ENCODE measurements around the gene PLCH2.

PLCH2 gene

DNA sequence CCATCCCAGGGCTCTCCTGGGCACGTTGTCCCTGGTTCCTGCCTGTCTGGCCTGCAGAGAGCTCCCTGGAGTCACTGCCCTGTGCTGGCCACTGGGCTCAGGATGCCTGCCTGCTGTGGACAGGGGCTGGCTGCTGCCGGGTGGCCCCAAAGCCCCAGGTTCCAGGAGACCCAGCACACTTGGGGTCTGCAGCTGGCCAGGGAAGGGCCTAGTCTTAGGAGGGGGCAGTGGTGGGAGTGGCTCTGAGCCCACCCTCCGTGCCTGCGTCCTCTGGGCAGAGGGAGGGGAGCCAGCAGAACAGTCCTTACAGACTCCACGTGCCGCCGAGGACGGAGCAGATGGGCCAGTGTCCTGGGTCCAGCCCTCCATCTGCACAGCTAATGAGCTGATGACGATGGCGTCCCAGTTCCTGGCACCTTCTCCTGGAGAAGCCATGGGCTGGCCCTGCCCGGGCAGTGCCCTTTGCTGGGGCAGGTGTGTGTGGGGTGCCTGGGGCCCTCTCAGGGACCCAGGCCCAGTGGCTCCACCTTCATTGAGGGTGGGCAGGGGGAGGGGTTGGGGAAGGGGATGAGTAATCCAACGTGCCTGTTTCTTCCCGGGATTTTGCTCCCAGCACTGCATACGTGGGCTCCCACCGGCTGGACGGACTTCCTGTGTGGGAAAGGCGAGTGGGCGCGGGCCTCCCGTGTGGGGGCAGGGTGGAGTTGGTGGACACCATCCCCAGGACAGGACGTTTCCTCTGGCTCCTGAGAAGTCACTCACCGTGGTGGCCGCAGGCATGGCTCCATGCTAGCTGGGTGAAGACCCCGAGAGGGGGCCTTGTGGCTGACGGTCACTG lies 6.8 kb upstream of the PLCH2 start:
- peaks cover 2% of the 10 kb centered on the region for H3K27me3 ChIP-seq (replicated peaks)
- in situ Hi-C loops (cut with HindIII; ENCODE audit: low pct_ligation_motif_present, low sequenced_read_pairs) = no loop called here

DNA sequence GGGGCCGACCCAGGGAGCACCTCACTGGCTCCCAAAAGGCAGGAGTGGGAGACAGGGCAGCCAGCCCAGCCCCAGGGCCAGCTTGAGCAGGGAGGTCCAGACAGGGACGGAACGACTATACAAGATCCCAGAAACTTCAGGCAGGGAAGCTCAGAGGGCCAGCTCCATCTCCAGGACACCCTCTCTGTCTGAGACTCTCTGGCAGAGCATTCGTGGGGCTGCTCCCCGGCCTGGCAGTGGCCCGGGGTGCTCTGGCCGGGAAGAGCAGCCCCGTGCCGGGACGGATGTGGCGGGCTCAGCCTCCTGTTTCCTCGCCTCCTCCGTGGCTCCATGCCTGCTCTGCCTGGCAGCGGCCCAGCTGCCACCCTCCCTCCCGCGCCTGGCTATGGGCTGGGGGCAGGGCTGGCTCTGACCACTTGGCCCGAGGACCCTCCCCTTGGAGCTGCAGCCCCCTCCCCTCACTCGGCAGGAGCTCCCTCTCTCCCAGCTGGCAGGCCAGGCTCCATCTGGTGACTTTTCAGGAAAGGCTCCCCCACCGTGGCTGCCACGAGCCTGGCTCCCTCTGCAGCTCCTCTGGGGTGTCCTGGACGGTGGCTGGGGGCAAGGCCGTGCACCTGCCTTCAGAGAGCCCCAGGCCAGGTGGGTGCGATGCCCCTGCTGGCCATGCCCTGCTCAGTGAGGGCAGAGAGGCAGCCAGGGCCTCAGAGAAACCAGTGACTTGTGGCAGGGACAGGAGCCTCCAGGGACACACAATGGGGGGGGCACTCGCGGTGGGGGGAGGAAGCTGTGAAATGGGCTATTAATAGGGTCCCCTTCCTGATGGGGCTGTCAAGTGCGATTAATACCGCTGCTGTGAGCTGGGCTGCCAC lies 5.6 kb upstream of the PLCH2 start:
- TF ChIP-seq, protein P1, sequence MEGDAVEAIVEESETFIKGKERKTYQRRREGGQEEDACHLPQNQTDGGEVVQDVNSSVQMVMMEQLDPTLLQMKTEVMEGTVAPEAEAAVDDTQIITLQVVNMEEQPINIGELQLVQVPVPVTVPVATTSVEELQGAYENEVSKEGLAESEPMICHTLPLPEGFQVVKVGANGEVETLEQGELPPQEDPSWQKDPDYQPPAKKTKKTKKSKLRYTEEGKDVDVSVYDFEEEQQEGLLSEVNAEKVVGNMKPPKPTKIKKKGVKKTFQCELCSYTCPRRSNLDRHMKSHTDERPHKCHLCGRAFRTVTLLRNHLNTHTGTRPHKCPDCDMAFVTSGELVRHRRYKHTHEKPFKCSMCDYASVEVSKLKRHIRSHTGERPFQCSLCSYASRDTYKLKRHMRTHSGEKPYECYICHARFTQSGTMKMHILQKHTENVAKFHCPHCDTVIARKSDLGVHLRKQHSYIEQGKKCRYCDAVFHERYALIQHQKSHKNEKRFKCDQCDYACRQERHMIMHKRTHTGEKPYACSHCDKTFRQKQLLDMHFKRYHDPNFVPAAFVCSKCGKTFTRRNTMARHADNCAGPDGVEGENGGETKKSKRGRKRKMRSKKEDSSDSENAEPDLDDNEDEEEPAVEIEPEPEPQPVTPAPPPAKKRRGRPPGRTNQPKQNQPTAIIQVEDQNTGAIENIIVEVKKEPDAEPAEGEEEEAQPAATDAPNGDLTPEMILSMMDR (IDR thresholded peaks at IDR 0.05; ENCODE audit: low read depth, low read length, missing control alignments) = no peak
- no peaks in the 10 kb centered on the region for H3K27me3 ChIP-seq (replicated peaks)

More for the DNA sequence above, 6.8 kb upstream of the PLCH2 start:
- no peak overlapping the region for H3K27ac ChIP-seq
- TF ChIP-seq, protein P1 (IDR thresholded peaks at IDR 0.05; ENCODE audit: low read depth, low read length, missing control alignments) = no peak
- no peak overlapping the region for H3K4me3 ChIP-seq (ENCODE audit: low read depth, low read length)
- no peak for DNase-seq
- no peaks in the 10 kb centered on the region for H3K36me3 ChIP-seq (replicated peaks)

DNA sequence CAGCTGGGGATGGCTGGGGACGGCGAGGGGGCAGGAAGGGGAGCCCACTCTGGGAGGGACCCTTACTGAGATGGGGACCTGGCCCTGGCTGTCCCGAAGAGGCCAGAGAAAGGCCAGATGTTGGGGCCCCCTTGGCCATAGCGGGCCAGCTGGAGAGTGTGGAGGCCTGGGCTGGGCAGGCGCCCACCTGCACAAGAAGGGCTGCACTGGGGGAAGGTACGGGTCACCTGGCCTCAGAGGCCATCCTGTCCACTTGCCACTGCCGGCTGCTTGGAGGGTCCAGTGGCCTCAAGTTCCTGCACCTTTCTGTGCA lies 5.0 kb upstream of the PLCH2 start:
- in situ Hi-C loops (cut with HindIII; ENCODE audit: low pct_ligation_motif_present, low sequenced_read_pairs) = no loop called here
- Histone ChIP-seq H3K36me3 (replicated peaks) (no peaks in the 10 kb centered on the region), H3K27ac (no peak overlapping the region), H3K4me3 (ENCODE audit: low read depth, low read length) (no peak overlapping the region), H3K27me3 (replicated peaks) (no peaks in the 10 kb centered on the region)
- TF ChIP-seq, protein P1 (IDR thresholded peaks at IDR 0.05; ENCODE audit: low read depth, low read length, missing control alignments) = no peak
- DNase-seq = no peak

More for the DNA sequence above, 5.6 kb upstream of the PLCH2 start:
- in situ Hi-C loops (cut with HindIII; ENCODE audit: low pct_ligation_motif_present, low sequenced_read_pairs) = no loop called here
- DNase-seq = no peak
- Histone ChIP-seq H3K27ac (no peak overlapping the region), H3K36me3 (replicated peaks) (no peaks in the 10 kb centered on the region), H3K4me3 (ENCODE audit: low read depth, low read length) (no peak overlapping the region)

DNA sequence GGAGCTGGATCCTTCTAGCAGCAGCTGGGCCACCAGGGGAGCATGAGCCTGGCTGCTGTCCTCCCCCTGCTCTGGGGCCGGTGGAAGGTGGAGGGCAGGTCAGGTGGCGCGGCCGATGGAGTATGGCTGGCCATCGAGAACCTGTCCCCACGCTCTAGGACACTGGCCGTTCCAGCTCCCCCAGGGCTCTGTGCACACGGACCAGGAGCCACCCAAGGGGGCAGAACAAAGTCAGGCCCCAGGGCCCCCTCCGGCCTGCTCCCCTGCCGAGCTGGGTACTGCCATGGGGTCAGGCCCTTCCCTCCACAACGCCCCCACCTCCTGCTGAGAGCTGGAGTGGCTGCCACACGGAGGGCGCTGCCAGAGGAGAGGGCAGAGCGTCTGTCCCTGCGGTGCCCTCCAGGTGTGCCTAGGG lies 4.5 kb upstream of the PLCH2 start:
- TF ChIP-seq, protein P1 (IDR thresholded peaks at IDR 0.05; ENCODE audit: low read depth, low read length, missing control alignments) = no peak
- Histone ChIP-seq H3K36me3 (replicated peaks) (no peaks in the 10 kb centered on the region), H3K27ac (no peak overlapping the region), H3K4me3 (ENCODE audit: low read depth, low read length) (no peak overlapping the region), H3K27me3 (replicated peaks) (no peaks in the 10 kb centered on the region)
- in situ Hi-C loops (cut with HindIII; ENCODE audit: low pct_ligation_motif_present, low sequenced_read_pairs) = no loop called here
- DNase-seq = no peak

DNA sequence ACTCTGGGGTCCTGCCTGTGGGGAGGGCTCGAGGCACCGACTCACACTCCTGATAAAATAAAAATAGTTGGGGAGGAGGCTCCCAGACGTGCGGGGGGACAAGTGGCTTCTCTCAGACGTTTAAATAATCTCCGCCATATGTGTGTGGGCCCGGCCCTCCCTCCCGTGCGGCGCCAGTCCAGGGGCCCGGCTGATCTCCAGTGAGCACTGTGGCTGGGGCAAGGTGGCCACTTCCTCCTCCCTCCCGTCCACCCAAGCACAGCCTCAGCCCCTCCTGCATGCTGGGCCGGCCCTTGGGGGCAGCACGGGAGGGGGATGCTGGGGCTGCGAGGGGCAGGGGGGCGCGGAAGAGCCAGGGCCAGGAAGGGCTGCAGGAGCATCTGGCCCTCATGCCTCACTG lies 4.0 kb upstream of the PLCH2 start:
- in situ Hi-C loops (cut with HindIII; ENCODE audit: low pct_ligation_motif_present, low sequenced_read_pairs) = no loop called here
- H3K27me3 ChIP-seq (replicated peaks) = no peaks in the 10 kb centered on the region

More for the DNA sequence above, 4.0 kb upstream of the PLCH2 start:
- Histone ChIP-seq H3K36me3 (replicated peaks) (no peaks in the 10 kb centered on the region), H3K27ac (no peak overlapping the region), H3K4me3 (ENCODE audit: low read depth, low read length) (no peak overlapping the region)
- DNase-seq = no peak
- TF ChIP-seq, protein P1 (IDR thresholded peaks at IDR 0.05; ENCODE audit: low read depth, low read length, missing control alignments) = no peak
